Mucosa of gallbladder (tissue), 1 donor: Measurements from ENCODE around the gene JPT2. TPM values are rescaled to one million over a fixed set of nuclear protein-coding genes. Genes with fewer than 3 reads are reported as not detected.
"Not testable (repeated sequence)": the region's sequence is repeated elsewhere in the genome, so short reads cannot be mapped to it uniquely, and the experiment has no call there.

Experiments used
- DNase-seq: peaks from one replicate; pipeline ENCODE4 v3.0.0-alpha.2; 2020; ENCODE audit warnings: low spot score
- total RNA-seq: library from RNA; stranded (reverse); gene quantifications from one replicate; pipeline ENCODE4 v1.2.1, GENCODE V29; 2021
- donor health status: DM: no; HTN: no; CAD: no.

The JPT2 gene
- total RNA-seq, 1 donor from 2014 or later: 62.7 TPM

DNA sequence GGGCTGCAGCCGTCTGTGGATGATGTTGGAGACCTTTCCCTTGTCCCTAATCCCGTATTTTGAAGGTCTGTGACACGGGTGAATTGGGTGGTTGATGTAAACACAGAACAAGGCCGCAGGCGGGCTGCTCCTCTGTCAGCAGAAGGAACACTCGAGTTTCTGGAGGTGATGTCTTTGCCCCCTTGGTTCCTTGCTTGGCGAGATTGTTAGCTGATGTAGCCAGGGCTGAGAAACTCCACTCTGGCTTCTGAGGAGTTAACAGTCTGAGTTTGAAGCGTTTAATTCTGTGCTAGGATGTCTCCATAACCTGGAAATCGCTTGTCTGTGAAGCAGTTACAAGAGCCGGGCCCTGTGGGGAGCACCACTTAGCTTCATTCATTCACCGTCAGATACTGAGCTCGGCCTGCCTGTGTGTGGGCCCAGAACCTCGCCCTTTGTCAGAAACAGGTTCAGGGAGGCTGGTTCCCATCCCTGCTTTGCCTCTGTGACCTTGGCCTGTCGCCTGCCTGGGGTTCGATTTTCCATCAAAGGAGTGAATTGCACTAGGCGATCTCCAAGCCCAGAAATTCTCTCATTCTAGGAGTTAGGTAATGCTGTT lies 29.2 kb downstream of the JPT2 start:
- DNase-seq: no peak

DNA sequence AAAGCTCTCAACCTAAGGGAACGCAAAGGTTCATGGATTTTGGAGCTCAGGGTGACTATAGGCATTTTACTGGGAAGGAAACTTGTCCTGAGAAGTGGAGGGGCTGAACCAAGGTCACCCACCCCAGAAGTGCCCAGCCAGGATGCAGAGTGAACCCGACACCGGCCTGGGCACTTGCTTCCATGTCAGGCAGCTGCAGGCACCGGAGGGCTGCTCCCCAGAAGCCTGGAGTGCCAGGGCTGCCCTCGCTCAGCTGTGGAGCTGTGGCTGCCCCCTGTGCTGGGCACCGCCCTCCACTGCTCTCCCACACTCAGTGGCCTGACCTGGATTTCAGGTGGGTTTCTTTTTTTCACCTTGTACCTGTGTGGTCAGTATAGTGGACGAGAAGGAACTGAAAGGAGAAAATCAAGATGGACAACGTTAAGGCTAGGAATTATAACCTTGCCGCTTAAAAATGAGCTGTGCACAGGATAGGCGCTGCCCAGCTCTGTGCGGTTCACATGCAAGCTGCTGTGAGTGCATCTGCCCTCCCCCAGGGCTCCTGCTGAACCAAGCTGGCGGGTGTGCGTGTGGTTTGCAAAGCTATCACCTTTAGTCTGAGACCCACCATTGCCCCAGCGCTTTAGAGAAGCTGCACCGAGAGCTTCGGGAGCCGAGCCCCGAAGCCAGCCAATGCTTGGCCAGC lies 30.1 kb downstream of the JPT2 start:
- no peak for DNase-seq

DNA sequence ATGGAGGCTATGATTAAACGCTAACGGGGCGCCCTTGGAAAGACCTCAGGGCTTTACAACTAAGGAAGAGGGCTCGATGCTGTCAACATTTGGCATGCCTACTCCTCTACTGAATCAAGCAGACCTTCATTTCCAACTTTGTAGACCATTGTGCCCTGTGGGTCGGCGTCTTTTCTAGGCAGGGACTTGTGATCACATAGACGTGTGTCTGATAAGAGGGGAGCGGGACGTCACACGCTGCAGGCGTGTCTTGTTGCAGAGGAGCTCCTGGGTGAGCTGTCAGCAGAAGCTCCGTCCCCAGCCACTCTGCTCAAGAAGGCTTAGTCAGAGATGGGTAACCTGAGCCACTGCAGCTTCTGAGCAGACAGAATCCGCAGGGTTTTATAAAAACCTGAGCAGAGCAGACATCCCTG lies 30.7 kb downstream of the JPT2 start:
- no peak for DNase-seq

DNA sequence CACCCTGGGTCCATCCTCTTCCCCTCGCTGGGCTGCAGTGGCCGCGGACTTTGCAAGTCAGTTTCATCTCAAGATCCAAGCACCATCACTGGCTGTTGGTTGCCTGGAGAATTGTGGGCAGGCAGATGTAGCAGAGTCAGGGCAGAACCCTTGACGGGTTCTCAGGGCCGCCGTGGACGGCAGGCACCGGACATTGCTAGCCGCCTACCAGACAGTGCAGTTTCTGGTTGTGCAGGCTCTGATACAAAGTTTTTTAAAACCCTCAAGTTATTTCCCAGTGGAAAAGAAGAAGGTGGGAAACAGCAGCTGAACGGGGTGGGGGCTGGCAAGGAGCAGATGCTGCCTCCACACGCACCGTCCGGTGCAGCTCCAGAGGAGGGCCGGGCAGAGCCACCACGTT lies 31.3 kb downstream of the JPT2 start:
- no peak for DNase-seq

DNA sequence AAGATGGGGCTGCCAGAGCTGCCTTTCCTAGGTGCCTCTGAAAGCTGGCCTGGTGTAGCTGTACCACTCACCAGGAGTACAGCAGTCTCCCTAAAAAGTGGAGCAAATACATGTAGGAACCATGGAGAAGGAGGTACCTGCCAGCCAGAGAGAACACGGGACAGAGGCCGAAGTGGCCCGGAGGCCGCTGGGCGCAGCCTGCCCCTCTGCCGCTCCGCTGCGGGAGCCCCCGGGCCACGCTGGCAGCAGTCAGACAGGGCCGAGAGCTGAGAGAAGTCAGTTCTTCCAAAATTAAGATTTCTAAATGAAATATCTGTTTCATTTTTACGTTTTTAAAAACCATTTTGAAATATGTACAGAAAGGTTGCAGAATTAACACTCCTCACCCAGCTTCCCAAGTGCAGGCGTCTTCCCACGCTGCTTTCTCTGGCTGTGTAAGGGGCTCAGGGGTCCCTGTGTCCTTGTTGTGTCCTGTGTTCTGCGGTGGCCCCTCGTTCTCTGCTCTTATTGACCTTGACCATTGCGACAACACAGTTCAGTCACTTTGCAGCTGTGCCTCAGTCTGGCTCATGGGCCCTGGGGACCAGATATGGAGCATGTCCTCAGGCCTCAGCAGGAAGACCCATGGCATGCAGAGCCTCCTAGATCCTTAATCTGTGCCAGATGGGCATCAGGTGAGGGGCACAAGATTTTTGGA lies 32.9 kb downstream of the JPT2 start:
- DNase-seq: no peak

DNA sequence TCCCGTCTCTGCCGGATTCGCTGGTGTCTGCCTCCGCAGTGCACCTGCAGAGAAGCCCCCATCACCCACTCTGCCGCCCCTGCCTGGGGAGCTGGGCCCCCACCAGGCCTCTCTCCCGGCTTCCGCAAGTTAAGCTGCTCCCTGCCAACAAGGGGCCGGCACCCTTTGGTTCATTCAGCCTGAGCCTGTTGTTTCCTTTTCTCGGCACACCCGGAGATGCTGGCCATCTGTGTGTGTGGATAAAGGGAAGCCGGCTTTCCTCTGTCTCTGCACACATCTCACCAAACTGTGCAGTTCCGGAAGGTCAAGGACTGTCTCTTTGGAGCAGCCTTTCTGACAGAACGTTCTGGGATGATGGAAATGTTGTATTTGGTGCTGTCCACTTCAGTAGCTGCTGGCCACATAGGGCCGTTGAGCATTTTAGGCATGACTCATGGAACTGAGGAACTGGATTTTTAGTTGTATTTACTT lies 34.7 kb downstream of the JPT2 start:
- no peak for DNase-seq

DNA sequence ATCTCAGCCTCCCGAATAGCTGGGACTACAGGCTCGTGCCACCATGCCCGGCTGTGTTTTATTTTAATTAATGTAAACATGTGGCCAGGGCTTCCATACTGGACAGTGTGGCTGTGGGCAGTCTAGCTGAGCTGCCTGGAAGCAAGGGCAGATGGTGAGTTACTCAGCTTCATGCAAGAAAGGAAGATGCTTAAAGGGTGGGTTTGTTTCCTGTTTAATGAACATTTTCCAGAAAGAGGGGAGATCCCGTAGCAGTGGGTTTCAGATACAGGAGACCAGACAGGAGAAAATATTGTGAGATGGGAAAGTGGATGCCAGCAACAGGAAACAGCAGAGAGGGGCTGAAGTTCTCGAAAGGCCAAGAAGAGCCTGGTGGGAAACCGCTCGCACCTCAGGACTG lies 35.3 kb downstream of the JPT2 start:
- DNase-seq: no peak

DNA sequence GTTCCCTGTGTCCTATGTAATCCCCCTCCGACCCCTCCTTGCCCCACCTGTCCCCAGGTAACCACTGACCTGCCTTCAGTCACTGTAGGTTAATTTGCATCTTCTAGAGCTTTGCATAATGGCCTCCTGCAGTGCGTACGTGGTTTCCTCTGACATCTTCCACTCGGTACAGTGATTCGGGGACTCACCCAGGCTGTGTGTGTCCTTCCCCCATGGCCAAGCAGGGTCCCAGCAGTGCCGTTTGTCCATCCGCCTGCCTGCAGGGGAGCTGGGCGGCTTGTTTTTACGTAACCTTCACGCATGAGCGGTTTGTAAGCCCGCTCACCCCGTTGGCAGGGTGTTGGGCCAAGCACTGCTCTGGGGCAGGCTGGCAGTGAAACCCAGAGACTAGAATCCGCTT lies 35.9 kb downstream of the JPT2 start:
- DNase-seq: no peak

DNA sequence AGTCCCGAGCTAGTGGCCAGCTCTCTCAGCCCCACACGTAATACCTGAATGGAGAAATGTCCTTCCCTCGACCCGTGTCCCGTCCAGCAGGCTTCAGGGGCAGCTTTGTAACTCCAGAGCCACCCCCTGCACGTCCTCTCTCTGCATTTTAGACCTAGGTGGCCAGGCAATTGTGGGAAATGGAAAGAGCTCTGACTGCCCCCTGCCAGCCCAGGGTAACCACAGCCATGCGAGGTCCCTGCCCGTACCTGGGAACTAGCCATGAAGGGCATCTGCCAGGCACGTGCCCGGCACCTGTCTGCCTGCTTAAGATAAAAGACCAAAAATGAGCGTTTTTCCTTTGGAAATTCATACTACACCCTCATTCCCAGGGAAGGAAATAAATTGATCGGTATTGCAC lies 37.1 kb downstream of the JPT2 start:
- DNase-seq: no peak

DNA sequence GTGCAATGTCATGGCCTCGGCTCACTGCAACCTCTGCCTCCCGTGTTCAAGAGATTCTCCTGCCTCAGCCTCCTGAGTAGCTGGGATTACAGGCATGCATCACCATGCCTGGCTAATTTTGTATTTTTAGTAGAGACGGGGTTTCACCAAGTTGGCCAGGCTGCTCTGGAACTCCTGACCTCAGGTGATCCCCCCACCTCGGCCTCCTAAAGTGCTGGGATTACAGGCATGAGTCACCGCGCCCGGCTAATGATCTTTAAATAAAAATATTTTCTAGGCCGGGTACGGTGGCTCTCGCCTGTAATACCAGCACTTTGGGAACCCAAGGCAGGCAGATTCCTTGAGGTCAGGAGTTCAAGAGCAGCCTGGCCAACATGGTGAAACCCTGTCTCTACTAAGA lies 40.2 kb downstream of the JPT2 start:
- DNase-seq: not testable (repeated sequence)

DNA sequence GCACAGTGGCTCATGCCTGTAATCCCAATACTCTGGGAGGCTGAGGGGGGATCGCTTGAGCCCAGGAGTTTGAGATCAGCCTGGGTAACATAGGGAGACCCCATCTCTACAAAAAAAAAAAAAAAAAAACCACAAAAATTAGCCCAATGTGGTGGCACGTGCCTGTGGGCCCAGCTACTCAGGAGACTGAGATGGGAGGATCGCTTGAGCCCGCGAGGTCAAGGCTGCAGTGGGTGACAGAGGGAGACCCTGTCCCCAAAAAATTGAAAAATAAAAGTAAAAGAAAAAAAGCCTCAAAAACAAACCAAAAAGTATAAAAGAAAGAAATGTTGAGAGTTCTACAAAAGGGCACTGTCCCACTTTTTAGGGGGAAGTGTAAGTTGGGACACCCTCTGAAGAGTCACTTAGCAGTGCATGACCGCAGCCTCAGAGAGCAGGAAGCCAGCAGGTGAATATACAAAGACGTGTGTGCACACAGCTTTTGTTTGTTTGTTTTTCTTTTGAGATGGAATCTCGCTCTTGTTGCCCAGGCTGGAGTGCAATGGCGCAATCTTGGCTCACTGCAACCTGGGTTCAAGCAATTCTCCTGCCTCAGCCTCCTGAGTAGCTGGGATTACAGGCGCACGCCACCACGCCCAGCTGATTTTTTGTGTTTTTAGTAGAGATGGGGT lies 41.6 kb downstream of the JPT2 start:
- not testable (repeated sequence) for DNase-seq

DNA sequence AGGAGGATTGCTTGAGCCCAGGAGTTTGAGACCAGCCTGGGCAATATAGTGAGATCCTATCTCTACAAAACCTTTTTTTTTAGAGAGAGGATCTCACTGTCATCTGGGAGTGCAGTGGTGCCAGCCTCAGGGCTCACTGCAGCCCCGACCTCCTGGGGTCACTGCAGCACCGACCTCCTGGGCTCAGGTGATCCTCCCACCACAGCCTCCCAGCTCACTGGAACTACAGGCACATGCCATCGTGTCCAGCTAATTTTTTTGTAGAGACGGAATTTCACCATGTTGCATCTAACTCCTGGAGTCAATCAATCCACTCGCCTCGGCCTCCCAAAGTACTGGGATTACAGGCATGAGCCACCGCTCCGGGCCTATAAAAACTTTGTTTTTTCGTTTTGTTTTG lies 43.3 kb downstream of the JPT2 start:
- DNase-seq: no peak

DNA sequence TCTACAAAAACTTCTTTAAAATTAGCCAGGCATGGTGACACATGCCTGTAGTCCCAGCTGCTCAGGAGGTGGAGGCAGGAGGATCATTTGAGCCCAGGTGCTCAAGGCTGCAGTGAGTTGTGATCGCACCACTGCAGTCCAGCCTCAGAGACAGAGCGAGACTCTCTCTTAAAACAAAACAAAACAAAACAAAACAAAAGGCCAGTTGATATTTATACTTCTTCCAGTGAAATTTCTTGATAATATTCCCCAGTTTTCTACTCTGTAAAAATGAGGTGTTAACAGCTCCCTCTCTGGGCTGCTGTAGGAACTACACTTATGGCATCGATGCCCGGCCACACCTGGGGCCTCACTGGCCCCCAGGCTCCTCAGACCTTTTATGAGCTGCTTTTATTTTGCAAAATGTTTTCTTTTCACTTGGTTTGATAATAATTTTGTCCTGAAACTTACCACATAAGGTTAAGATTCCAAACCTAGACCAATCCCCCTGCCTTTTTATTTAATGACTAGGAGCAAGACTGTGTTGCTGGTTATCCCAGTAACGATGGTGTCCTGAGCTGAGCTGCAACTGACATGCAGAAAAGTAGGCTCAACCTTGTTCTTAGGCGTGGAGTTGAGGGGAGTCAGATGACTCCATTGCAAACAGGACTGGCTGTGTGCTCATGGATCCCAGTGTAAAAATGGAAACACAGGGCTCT lies 45.5 kb downstream of the JPT2 start:
- DNase-seq: peak; percentile 40

DNA sequence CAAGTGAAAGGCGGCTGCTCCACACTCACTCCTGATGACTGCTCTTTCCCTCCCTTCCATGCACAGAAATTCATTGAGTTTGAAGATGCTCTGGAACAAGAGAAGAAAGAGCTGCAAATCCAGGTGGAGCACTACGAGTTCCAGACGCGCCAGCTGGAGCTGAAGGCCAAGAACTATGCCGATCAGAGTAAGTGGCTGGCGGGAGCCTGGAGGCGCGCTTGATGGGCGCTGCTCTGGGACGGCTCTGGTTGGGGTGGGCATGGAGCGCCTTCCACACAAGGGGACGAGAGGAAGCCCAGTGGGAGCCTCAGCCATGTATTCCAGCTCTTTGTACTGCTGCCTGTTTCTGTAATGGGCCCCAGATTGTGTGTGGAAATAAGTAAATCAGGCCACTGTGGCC lies 46.4 kb downstream of the JPT2 start:
- DNase-seq: no peak

DNA sequence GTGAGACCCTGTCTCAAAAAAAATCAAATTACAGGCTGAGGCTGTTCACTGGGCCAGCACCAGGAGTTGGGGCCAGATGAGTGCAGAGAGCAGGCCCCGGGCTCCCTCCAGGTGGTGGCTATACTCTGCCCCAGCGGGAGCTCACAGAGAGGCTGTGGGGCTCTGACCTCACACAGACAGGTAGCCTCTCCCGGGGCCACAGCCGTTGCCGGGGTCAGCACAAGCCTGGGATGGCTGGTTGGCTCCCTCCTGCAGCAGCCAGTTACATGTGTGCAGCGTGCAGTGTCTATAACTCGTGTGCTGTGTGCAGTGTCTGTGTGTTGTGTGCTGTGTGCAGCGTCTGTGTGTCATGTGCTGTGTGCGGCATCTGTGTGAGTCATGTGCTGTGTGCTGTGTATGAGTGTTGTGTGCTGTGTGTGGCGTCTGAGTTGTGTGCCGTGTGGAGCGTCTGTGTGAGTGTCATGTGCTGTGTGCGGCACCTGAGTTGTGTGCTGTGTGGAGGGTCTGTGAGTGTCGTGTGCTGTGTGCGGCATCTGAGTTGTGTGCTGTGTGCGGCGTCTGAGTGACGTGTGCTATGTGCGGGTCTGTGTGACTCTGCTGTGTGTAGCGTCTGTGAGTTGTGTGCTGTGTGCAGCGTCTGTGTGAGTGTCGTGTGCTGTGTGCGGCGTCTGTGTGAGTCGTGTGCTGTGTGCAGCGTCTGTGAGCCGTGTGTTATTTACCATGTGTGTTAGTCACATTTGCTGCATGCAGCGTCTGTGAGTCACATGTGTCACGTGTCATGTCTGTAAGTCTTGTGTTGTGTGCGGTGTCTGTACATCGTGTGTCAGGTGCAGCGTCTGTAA lies 48.8 kb downstream of the JPT2 start:
- DNase-seq: no peak

DNA sequence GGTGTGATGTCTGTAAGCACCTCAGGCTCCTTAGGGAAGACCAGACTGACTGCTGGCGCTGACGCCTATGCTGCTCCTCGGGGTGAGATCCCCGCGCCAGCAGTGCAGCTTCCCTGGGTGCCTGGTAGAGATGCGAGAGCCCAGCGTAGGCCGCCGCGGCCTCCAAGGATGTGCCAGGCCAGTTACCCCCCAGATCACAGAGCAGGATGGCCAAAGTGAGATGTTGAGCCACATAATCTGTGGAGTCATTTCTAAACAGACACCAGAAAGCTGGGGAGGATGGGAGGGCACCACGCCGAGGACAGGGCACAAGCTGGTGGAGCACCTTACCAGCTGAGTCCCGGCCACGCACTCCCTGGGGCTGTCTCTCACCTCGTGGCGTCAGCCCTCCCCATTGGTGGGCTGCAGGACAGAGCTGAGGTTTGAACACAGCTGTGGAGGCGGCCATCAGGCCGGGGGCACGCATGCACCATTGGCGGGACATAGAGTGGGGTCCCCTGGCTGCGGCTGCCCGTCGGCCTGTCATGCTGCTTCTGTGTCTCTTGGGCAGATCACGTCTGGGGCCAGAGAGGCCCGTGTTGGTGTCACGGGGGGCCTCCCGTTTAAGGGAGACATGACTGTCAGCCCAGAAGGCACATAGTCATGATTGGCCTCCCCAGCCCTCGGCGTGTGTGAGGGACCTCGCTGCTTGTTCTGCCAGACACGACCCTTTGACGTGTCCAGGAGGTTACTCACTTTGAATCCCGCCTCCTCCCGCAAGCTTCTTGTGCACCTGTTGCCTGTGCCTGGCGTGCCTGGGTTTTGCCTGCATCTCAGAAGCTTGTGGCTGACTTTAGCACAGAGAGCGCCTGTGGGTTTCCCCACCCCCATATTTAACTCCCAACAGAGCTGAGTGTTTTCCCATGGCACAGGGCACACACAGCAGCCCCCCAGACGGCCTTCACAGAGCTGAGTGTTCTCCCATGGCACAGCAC lies 49.9 kb downstream of the JPT2 start:
- DNase-seq: no peak

DNA sequence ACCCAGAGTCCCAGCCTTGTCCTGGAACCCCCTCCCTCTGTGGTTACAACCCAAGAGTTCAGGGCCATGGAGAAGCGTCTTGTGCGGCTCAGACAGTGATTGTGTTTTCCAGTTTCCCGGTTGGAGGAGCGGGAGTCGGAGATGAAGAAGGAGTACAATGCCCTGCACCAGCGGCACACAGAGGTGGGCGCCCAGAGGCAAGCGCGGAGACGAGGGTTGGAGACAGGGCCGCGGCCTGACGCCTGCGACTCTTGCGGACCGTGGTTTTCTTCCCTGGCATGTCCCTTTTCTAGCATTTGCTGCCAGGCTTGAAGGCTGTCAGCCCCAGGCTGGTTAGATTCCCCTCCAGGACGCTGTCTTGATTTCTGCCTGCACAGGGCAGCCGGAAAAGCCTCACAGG lies 50.9 kb downstream of the JPT2 start:
- DNase-seq: no peak

DNA sequence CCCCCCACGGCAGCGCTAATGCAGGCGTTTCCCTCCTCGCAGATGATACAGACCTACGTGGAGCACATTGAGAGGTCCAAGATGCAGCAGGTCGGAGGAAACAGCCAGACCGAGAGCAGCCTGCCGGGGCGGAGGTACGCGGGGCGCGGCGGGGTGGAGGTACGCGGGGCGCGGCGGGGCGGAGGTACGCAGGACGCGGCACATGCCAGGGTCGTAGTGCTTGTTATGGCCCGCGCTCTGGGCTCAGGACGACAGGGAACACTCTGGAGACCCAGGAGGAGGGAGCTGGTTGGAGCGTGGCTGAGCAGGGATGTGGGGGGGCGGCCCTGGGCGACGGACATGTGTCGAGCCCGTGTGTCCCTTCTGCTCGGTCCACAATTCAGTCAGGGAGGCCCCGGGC lies 51.4 kb downstream of the JPT2 start:
- DNase-seq: no peak

DNA sequence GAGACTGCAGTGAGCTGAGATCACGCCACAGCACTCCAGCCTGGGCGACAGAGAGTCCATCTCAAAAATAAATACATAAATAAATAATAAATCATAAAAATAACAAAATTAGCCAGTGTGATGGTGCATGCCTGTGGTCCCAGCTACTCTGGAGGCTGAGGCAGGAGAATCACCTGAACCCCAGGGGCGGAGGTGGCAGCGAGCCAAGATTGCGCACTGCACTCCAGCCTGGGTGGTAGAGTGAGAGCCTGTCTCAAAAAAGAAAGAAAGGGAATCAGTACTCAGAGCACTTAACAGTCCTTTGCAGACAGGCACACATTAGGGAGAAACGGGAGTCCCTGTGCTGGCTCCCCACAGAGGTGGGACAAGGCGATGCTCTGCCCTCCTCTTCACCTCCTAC lies 53.0 kb downstream of the JPT2 start:
- no peak for DNase-seq

DNA sequence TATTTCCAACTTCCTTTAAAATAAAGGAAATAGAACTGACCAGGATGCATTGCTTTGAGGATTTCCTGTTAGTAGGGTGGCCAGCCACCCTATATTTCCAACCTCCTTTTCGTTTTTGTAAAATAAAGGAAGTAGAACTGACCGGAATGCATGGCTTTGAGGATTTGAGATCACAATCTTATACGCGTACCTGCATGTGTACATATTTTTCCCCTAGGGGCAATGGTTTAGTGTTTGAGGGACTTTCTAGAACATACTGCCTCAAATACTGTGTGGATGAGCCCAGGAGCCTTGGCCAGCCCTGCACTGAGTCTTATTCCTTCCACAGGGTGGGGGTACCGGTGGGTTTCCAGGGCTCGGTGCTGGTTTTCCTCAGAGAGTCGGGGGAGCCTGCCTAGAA lies 53.5 kb downstream of the JPT2 start:
- DNase-seq: no peak
